ENCODE data around the gene TRPV5.

The TRPV5 gene

GRCh38 chr7:142925413-142925812 is 8.1 kb downstream of the TRPV5 start:
- no peak overlapping the region for H3K4me3 ChIP-seq (ENCODE audit: low read depth, low read length)
- peak; percentile 14 for DNase-seq (ENCODE audit: low read depth)
- TF ChIP-seq MAX (IDR thresholded peaks at IDR 0.05; ENCODE audit: low read depth, low read length) (no peak), MYC (IDR thresholded peaks at IDR 0.05; ENCODE audit: low read depth, low read length) (no peak), POLR2A (IDR thresholded peaks at IDR 0.05; ENCODE audit: extremely low read depth, insufficient read length) (no peak), CTCF (IDR thresholded peaks at IDR 0.05; ENCODE audit: low read depth, low read length) (no peak)

GRCh38 chr7:142923391-142923790 is 10.2 kb downstream of the TRPV5 start:
- no peak for TF ChIP-seq MAX (IDR thresholded peaks at IDR 0.05; ENCODE audit: low read depth, low read length)
- DNase-seq (ENCODE audit: low read depth), result no peak
- no peak overlapping the region for H3K4me3 ChIP-seq (ENCODE audit: low read depth, low read length)

- no peak overlapping the region for H3K4me3 ChIP-seq (ENCODE audit: low read depth, low read length)
- no peak for DNase-seq (ENCODE audit: low read depth)
- TF ChIP-seq POLR2A (IDR thresholded peaks at IDR 0.05; ENCODE audit: extremely low read depth, insufficient read length), result no peak
- no peak for TF ChIP-seq MAX (IDR thresholded peaks at IDR 0.05; ENCODE audit: low read depth, low read length)
- no peak for TF ChIP-seq MYC (IDR thresholded peaks at IDR 0.05; ENCODE audit: low read depth, low read length)
- TF ChIP-seq CTCF (IDR thresholded peaks at IDR 0.05; ENCODE audit: low read depth, low read length), result no peak
Measured at GRCh38 chr7:142919656-142920055, 13.9 kb downstream of the TRPV5 start.

GRCh38 chr7:142918901-142919300 is 14.6 kb downstream of the TRPV5 start:
- DNase-seq (ENCODE audit: low read depth), result no peak
- no peak overlapping the region for H3K4me3 ChIP-seq (ENCODE audit: low read depth, low read length)
- TF ChIP-seq MAX (IDR thresholded peaks at IDR 0.05; ENCODE audit: low read depth, low read length) (no peak), POLR2A (IDR thresholded peaks at IDR 0.05; ENCODE audit: extremely low read depth, insufficient read length) (no peak), MYC (IDR thresholded peaks at IDR 0.05; ENCODE audit: low read depth, low read length) (no peak), CTCF (IDR thresholded peaks at IDR 0.05; ENCODE audit: low read depth, low read length) (no peak)

GRCh38 chr7:142917447-142917846 is 16.1 kb downstream of the TRPV5 start:
- DNase-seq (ENCODE audit: low read depth), result no peak
- TF ChIP-seq POLR2A (IDR thresholded peaks at IDR 0.05; ENCODE audit: extremely low read depth, insufficient read length), result no peak
- TF ChIP-seq CTCF (IDR thresholded peaks at IDR 0.05; ENCODE audit: low read depth, low read length), result no peak
- TF ChIP-seq MYC (IDR thresholded peaks at IDR 0.05; ENCODE audit: low read depth, low read length), result no peak
- no peak for TF ChIP-seq MAX (IDR thresholded peaks at IDR 0.05; ENCODE audit: low read depth, low read length)
- no peak overlapping the region for H3K4me3 ChIP-seq (ENCODE audit: low read depth, low read length)

GRCh38 chr7:142916508-142916907 is 17.0 kb downstream of the TRPV5 start:
- TF ChIP-seq CTCF (IDR thresholded peaks at IDR 0.05; ENCODE audit: low read depth, low read length), result no peak
- no peak for TF ChIP-seq MAX (IDR thresholded peaks at IDR 0.05; ENCODE audit: low read depth, low read length)
- no peak for TF ChIP-seq MYC (IDR thresholded peaks at IDR 0.05; ENCODE audit: low read depth, low read length)
- TF ChIP-seq POLR2A (IDR thresholded peaks at IDR 0.05; ENCODE audit: extremely low read depth, insufficient read length), result no peak
- no peak for DNase-seq (ENCODE audit: low read depth)
- H3K4me3 ChIP-seq (ENCODE audit: low read depth, low read length), result no peak overlapping the region

All from NB4 (cell line).